Chondrocyte (in vitro differentiated cells): ENCODE data around the gene TRIP6. TPM values are rescaled to one million over a fixed set of nuclear protein-coding genes. Genes with fewer than 3 reads are reported as not detected.

Experiments
- DNase-seq: peaks from one replicate; pipeline ENCODE4 v3.0.0; 2021; ENCODE audit warnings: mixed read lengths, low spot score
- H3K27ac Mint-ChIP-seq: one replicate; pipeline ENCODE4 v1.8.0; 2021; ENCODE audit warnings: mild to moderate bottlenecking, moderate library complexity, mixed read lengths; ENCODE audit not compliant: unreplicated experiment
- H3K27me3 Mint-ChIP-seq: 2 replicates; pipeline ENCODE4 v1.8.0; 2021; ENCODE audit warnings: low read depth, mixed read lengths
- H3K36me3 Mint-ChIP-seq: 2 replicates; pipeline ENCODE4 v1.8.0; 2021; ENCODE audit warnings: low read depth, mixed read lengths
- H3K4me1 Mint-ChIP-seq: 2 replicates; pipeline ENCODE4 v1.8.0; 2021; ENCODE audit warnings: low read depth, mild to moderate bottlenecking, mixed read lengths
- H3K4me3 Mint-ChIP-seq: one replicate; pipeline ENCODE4 v1.8.0; 2021; ENCODE audit warnings: mild to moderate bottlenecking, moderate library complexity, mixed read lengths; ENCODE audit not compliant: unreplicated experiment
- H3K9me3 Mint-ChIP-seq: 2 replicates; pipeline ENCODE4 v1.8.0; 2021; ENCODE audit warnings: low read depth, mixed read lengths
- CTCF ChIP-seq: fragments of 200-600 bp; sonication (generic); IDR thresholded peaks from 2 replicates; pipeline ENCODE4 v1.5.0; 2021; ENCODE audit warnings: antibody characterized with exemption, mild to moderate bottlenecking, moderate library complexity
- total RNA-seq: library from RNA; stranded (reverse); gene quantifications from 3 replicates; pipeline ENCODE4 v1.2.1, GENCODE V29; 2021

TRIP6 gene
- total RNA-seq, 1 donor from 2014 or later: 104 TPM

- no peaks in the 10 kb centered on the region for H3K27me3 Mint-ChIP-seq
- no peaks in the 10 kb centered on the region for H3K9me3 Mint-ChIP-seq
- no peak overlapping the region for H3K27ac Mint-ChIP-seq
- no peak for TF ChIP-seq CTCF
- DNase-seq: no peak
- H3K4me3 Mint-ChIP-seq: no peak overlapping the region
- peaks cover 27% of the 10 kb centered on the region for H3K4me1 Mint-ChIP-seq
- peaks cover 52% of the 10 kb centered on the region for H3K36me3 Mint-ChIP-seq
Measured at GRCh38 chr7:100886142-100886935, 19.2 kb downstream of the TRIP6 start.

- Mint-ChIP-seq H3K4me1 (peaks cover 29% of the 10 kb centered on the region), H3K36me3 (peaks cover 48% of the 10 kb centered on the region), H3K9me3 (no peaks in the 10 kb centered on the region), H3K4me3 (no peak overlapping the region), H3K27me3 (no peaks in the 10 kb centered on the region), H3K27ac (peak overlapping the region; percentile 54)
- DNase-seq: no peak
- no peak for TF ChIP-seq CTCF
Measured at GRCh38 chr7:100886936-100887515, 19.8 kb downstream of the TRIP6 start.

- Mint-ChIP-seq H3K4me1 (peaks cover 29% of the 10 kb centered on the region), H3K27me3 (no peaks in the 10 kb centered on the region), H3K36me3 (peaks cover 46% of the 10 kb centered on the region), H3K9me3 (no peaks in the 10 kb centered on the region), H3K4me3 (peak overlapping the region; percentile 74), H3K27ac (peak overlapping the region; percentile 69)
- no peak for TF ChIP-seq CTCF
- no peak for DNase-seq
Measured at GRCh38 chr7:100887516-100888290, 20.5 kb downstream of the TRIP6 start.

- TF ChIP-seq CTCF: no peak
- H3K27me3 Mint-ChIP-seq: no peaks in the 10 kb centered on the region
- no peak for DNase-seq
- no peaks in the 10 kb centered on the region for H3K9me3 Mint-ChIP-seq
- peaks cover 41% of the 10 kb centered on the region for H3K36me3 Mint-ChIP-seq
- peak overlapping the region; percentile 69 for H3K27ac Mint-ChIP-seq
- peak overlapping the region; percentile 74 for H3K4me3 Mint-ChIP-seq
- peaks cover 29% of the 10 kb centered on the region for H3K4me1 Mint-ChIP-seq
Measured at GRCh38 chr7:100888291-100888987, 21.3 kb downstream of the TRIP6 start.
